ENCODE results near the gene TIFAB. TPM values are rescaled to one million over a fixed set of nuclear protein-coding genes. Genes with fewer than 3 reads are reported as not detected.

TIFAB gene
- total RNA-seq, 1 donor from 2014 or later, result not detected

DNA sequence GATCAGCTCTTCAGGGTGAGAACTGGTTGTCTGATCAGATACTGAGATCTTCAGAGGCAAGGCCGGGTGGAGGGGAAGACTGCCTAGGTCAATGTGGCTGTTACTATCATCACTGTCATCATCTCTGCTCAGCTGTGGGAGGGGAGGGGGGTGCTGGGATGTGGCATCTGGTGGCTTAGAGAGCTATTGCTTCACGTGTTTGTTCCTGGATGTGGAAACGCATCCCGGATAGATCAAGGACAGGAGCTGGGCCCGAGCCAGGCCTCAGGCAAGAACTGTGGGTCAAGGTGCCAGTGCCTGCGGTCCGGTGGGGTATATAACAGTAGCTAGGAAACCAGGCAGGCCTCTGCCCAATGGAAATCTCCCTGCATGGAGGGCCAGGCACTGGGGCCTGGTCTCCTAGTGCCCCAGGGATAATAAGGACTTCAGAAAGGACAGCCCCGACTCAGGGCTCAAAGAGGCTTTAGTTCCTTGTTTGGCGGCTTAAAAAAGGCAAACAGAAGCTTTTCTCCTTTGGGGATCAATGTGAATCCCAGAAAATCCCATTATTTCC, 30.3 kb upstream of the TIFAB start:
- DNase-seq (ENCODE audit: low read depth in 2 of 2), result no peak

DNA sequence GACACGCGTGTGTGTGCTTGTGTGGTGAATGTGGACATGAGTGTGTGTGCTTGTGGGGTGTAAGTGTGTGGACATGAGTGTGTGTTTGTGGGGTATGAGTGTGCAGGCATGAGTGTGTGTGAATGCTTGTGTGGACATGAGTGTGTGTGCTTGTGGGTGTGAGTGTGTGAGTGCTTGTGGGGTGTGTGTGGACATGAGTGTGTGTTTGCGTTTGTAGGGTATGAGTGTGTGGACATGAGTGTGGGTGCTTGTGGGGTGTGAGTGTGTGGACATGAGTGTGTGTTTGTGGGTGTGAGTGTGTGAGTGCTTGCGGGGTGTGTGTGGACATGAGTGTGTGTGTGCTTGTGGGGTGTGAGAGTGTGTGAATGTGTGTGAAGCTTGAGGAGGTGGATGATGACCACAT, 29.8 kb upstream of the TIFAB start:
- no peak for DNase-seq (ENCODE audit: low read depth in 2 of 2)

DNA sequence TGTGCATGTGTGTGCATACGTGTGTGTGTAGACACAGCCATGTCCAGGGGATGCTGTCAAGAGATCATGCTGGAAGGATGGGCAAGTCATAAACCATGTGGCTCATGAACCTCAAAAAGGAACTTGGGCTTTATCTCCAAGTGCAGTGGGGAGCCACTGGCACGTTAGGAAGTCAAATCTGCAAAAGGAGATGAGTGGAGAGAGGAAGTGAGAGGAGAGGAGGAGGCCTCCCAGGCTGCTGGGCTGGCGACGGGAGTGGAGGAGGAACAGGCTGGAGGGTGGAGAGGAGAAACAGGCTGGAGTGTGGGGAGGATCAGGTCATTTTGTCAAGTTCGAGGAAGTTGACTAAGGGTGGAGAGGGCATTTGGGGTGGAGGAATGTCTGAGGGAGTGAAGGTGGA, 29.2 kb upstream of the TIFAB start:
- DNase-seq (ENCODE audit: low read depth in 2 of 2), result no peak

DNA sequence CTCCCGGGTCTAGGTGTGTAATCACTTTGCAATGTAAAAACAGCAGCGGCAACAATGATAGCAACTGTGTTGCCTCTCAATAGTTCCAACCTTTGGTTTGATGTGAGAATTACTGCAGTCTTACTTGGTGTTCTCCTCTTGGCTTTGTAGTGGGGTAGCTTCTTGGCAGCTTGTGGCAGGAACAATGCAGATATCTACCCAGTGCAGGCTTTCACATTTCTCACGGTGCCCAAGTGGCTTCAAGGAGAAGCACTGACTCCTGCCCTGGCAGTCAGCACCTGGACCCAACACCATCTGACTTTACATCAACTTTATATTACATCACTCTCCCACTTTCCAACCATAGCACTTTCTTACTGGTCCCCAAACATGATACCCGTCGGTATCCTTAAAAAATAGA, 28.4 kb upstream of the TIFAB start:
- DNase-seq (ENCODE audit: low read depth in 2 of 2), result no peak

DNA sequence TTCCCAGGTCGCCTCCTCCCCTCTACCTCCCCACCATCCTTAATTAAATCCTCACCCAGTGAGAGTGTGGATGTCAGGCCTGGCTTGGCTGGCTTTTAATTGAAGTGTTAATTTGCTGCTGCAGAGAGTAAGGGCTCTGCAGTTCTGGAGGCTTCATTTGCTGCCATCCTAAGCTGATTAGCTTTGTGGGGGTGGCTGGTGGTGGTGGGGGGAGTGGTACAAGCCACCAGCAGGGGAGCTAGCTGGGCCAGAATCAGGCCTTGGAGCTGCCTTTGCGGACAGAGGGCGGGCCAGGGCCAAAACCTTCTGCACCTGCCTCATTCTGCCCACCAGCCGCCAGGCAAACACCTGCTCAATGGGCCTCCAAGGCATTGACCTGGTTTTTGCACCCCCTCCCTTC, 26.8 kb upstream of the TIFAB start:
- no peak for DNase-seq (ENCODE audit: low read depth in 2 of 2)

DNA sequence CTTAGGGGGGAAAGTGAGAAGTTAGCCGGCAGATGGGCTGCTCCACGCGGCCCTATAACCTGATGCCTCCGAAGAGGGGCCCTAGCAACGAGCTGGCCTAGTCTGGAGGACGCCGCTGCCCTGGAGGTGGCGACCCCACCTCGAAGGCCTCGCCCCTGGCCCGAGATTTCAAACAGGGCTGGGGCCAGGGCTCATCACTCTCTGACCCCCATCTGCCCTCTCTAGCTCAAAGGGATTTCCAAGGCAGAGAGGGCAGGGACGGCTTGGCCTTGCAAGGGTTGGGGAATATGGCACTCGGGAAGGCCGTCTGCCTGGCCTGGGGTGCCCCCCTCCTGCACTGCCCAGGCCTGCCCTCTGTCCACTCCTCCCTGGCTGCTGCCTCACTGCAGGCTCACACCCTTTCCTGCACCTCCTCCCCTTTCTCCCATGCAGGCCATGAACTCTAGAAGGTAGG, 25.5 kb upstream of the TIFAB start:
- no peak for DNase-seq (ENCODE audit: low read depth in 2 of 2)

DNA sequence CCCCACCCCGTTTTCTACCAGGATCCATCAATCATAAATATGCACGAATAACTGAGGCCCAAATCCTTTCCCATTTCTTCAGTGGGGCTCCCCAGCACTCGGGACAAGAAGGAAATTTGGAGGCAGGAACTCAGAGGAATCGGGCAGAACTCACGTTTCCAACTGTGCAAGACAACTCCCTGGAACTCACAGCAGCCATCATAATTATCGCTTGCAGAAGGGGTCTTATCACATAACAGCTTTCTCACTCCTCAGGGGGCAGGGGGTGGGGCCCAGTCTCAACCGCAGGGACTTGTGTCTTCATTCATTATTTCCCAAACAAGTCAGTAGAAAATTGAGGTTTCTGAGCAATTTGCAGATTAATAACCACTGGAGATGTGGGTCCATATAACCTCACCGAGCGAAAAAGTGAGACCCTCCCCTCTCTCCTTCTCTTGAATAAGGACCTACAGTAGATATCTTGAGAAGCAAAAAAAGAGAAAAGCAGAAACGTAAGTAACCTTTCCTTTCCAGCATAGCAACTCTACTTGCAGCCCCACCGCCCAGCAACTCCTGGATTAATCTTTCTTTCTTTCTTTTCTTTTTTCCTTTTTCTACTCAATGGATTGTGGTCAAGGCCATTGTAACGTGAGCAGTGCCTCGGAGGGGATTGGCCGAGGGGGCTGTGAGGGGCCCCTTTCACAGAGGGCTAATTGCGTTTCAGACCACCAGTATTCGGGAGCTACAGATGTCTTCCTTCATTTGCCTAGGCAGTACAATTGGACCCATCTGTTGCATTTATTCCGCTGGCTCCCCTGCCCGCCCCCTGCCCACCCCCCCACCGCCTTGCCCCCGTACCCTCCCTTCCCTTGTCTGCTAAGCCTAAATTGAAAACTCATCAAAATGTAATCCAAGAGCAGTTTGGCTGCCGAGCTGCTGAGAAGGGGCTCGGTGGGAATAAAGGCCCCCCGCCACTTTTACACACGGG, 24.7 kb upstream of the TIFAB start:
- DNase-seq (ENCODE audit: low read depth in 2 of 2), result no peak

DNA sequence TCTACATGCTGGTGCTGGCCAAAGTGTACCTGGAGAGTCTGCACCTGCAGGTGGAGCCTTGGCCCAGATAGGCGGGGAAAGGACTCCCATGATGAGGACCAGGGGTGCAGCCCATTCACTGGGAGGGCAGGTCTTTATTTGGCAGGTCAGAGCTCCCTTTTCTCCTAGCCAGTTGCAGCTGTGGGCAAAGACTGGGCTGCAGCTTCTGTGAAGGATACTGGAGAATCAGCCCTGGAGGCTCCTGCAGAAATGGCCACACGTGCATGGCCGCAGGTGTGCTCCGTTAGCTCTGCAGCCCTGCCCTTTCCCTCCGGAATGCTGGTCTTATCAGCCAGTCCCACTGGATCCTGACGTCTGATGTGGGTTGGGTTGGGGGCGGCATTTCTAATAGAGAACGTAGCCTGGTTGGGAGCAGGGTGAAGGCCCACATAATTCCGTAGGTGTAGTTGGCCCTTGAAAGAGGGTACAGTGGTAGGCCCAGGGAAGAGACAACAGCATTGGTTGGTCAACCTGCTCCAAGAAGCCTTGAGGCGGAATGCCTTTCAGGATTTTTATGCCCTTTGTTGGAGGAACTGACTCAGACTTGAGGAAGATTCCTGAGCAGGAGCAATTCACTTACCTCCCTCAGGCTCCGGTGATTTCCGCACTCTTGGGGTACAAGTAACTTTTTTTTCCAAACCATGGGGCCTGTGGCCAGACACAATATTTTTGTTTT, 22.0 kb upstream of the TIFAB start:
- DNase-seq (ENCODE audit: low read depth in 2 of 2), result no peak

DNA sequence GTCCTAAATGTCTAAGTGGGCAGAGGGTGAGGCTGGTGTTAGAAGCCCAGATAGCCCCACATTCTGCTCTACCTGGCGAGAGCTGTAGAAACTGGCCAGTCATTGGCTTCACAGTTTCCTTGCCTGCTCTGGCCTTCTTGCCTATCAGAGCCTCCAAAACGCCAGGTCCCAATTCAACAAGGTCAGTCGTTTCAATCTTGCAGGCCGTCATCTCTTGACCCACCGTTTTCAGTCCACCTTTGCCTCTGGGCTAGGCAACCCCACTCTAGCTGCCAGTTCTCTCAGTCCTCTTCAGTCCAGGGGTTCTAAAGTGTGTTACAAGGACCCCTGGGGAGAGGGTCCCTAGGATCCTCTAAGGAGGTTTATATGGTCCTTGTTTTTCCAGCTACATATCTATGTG, 20.0 kb upstream of the TIFAB start:
- DNase-seq (ENCODE audit: low read depth in 2 of 2), result no peak

DNA sequence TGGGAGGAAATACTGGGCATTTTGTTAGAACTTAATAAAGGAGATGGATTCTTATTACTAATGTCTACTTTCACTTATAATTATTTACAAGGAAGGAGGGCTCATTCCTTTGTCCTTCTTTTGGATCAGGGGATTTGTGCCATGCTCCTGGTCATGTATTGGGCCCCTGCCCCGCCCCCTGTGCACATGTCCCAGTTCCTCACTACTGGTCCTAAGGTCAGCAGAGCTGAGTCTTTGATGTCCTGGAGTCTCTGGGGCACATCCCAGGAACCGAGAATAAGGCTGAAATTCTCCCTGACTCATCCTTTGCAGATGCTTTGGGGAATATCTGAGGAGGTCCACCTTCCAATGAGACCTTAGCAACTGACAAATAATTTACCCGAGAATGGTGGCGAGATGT, 19.6 kb upstream of the TIFAB start:
- no peak for DNase-seq (ENCODE audit: low read depth in 2 of 2)

DNA sequence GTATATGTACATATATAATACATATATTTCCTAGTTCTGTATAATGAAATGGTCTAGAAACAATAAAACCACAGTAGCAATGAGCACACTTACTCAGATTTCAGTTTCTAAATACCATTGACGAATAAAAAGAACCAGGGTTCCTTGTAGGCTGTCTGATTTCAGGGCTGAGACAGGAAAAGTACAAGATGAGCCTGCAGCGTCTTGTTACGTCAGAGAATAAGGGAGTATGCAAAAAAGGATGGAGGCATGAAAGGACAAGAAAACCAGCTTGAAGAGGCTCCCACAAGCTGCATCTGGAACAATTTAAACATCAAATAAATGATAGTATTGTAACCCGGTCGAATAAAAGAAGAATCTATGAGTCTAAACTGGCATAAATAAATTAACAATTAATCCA, 17.8 kb upstream of the TIFAB start:
- no peak for DNase-seq (ENCODE audit: low read depth in 2 of 2)

DNA sequence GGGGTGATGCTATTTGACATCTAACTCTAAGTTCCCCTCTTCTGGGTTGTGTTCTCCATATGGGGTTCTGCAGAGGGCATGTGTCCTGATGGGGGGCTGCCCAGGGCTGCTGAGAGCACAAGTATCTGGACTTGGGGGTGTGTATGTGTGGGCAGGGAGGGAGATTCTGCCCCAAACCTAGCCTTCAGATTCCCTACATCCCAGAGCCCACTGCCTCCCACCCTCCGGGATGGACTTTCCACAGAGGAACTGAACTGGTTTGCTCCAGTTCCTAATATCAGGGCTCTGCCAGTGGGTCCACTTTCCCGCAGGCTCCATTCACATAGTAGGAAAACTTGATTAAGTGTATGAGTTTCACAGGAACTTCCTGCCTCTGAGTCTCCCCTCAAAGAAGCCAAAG, 16.4 kb upstream of the TIFAB start:
- DNase-seq (ENCODE audit: low read depth in 2 of 2), result no peak

DNA sequence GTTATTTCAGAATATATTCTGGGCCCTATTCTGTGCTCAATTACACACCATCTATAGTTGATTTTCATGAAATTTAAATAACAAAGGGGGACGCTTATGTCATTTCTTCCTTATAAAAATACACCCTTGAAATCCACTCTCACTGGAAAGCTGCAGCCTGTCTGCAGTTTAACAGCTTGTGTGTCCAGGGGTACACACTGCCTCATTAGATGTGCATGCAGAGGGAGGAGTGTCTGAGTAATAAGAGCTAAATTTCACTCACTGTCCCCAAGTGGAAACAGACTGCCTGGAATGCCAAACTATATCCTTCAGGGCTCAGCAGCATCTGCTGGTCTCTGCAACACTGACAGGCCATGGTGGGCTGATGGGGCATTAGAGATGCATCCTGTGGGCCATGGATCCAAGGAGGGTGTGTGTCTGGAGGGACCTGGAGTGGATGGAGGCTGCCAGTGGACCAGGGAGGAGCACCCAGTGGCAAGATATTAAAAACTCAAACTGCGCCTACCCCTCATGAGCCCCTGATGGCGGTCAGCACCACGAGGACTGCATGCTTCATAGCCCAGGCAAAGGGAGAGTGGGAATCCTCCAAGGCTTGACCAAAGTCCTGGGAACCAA, 15.8 kb upstream of the TIFAB start:
- no peak for DNase-seq (ENCODE audit: low read depth in 2 of 2)

DNA sequence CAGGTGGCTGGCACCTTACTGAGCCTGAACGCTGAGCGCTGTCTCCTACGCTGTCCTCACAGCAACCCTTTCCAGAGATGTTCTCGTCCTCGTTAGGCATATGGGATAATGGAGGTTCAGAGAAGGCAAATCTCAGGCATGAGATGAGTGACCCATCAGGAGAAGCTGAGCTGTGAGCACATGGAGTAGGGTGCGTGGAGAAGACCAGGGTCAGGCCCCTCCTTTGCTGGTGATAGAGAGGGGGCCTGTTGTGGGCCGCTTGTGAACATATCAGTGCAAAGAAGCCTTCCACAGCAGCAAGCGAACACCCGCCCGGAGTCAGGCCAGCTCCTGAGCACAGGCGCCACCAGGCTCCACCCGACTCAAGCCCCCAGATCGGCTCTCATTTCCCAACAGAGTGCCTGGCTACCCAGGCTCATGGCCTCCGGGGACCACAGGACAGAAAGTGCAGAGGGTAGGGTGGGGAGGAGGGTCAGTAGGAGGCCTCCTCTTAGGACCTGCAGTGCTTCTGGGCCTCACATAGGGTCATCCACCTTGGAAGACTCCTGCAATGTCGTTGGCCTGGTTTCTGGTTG, 15.0 kb upstream of the TIFAB start:
- no peak for DNase-seq (ENCODE audit: low read depth in 2 of 2)

DNA sequence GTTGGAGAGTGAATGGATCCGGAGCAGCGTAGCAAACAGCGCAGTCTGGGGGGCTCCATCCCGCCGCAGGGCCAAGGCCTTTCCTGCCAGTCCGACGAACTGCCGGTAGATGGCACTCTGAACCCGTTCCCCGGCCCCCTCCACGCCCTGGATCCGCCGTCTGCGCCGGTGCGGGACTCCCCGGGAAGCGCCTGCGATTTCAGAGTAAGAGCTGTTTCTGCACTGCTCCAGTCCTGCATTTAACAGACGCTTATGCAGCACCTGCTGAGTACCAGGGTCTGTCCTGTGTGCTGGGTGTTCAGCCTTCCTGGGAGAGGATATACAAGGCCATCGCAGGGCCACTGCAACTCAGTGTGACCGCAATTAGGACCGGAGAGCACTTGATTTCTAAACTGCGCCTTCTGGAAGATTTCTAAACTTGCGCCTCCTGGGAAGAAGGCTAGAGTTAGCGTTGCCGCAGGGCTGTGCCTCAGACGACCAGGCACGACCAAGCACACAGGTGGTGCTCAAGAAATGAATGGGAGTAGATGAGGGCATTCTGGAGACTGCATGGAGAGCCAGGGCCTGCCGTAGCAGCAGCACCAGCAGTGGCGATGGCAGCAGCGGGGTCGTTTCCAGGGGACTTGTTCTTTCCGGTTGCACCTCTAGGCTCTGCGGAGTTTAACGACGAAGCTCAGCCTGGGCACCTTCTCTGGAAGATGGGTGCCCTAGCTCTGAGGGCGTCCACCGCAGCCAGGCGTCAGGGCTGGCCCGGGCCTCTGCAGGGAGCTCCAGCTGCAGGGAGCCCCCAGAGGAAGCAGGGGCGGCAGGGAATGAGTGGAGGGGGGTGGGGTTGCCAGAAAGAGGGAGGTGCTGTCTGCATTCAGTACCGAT, 14.3 kb upstream of the TIFAB start:
- peak; percentile 67 to 75 for DNase-seq (ENCODE audit: low read depth in 2 of 2)

DNA sequence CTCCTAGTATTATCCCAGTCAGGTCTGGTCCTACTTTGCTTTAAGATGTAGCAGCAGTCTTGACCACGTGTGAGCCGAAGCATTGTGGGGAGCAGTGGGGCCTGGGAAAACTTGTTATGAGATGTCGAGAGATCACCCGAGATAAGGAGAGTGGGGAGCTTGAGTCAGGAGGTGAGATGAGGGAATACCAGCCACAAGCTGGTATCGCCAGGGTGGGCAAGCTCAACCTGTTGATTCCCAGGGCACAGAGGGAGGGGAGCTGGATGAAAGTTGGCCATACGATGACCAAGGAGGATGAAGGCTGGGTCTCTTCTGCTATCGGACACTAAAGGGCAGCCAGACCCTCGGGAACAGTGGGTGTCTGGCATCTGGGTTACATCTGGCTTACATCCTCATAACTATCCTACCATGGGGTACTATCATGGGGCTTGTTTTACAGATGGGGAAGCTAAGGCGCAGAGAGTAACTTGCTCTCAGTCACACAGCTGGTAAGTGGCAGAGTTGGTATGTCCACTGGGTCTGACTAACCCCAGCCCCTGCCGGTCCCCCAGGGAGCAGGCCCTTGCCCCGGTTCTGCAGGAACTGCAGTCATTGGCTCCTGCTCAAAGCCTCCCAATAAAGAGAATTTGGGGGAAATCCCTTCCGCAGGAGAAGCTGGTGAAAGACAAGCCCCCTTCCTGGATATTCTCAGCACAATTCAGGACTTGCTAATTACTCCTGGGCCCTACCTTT, 13.4 kb upstream of the TIFAB start:
- DNase-seq (ENCODE audit: low read depth in 2 of 2), result no peak

DNA sequence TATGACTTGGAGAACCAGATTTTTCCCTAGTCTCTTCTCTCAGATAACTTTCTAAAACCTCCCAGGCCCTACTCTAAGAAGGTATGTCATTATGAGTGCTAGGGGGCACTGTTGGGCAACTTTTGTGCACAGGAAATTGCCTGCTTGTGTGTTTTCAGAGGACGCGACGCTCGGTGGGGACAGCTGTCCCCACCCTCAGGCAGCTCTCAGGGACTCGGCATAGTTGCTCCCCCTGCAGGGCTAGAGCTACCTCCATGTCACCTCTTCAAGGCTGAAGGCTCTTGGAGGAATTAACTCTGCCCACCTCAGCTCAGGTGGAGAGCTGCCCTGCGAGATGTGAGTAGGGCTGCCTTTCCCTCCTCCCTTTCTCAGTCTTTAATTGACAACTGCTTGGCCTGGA, 10.2 kb upstream of the TIFAB start:
- DNase-seq (ENCODE audit: low read depth in 2 of 2), result peak; percentile 54 to 61

DNA sequence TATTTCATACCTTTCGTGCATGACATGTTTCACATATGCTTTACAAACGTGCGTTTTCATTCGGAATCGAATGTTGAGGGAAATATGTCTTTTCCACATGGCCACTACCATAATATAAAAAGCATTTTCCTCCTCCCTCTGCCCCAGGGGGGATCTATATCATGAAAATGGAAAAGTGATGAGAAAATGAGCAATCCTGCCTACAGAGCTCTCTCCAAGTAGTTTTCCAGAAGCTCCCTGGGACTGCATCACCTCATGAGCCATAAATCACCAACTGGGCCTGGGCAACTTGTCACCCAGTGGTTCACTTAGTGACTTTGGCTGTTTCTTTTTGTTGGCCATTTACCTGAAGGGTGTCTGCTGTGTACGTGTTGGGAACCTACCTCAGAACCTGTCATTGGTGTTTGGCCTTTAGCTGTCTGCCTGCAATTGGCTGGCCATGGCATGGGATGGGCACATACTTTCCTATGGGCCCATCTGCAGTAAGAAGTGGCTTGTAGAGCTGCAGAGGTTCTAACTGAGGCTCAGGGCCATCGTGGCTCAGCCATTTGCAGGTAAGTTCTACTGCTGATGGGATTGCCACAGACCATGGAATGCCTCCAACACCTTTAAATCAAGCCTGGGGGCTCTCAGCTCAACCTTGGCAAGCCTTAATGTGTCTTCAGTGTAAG, 9.5 kb upstream of the TIFAB start:
- DNase-seq (ENCODE audit: low read depth in 2 of 2), result no peak

DNA sequence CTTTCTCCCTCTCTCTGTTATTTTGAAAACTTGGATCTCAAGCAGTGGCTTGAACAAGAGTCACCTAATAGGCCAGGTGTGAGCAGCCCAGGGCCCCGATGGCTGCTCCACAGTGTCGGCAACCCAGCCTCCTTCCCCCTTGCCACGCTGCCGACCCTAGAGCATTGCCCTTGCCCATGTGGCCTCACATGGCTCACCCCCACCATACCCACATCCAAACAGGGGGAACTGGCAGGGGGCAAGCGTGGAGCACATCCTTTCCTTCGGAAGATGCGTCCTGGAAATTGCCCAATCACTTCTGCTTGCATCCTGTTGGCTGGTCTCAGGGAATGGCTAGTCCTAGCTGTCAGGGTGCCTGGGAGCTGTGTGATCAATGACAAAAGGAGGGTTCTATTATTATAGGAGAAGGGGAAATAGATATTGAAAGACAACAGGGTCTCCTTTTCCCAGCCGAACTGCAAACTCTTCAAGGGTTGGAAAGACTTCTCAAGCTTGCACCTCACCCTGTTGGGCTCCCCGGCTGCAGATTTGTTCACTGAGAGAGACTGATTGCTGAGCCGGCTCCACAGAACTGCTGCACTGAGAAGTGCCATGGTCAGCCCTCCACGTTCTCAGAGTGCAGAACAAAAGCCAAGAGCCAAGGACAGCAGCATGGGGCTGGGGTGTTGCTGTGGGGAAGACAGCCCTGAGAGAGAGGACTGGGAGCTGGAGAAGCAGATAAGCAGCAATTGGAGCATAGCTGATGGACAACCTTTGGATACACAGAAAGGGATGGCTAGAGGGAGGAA, 8.3 kb upstream of the TIFAB start:
- DNase-seq (ENCODE audit: low read depth in 2 of 2), result no peak

Data from lung microvascular endothelial cell (primary cell).